Suprapubic skin (tissue), 4 donors: Measurements from ENCODE around the gene TXNIP.

Experiments used
- EP300 ChIP-seq: sonication (generic); formaldehyde crosslinking; IDR thresholded peaks from one replicate; pipeline ENCODE4 v1.6.1; 2017; ENCODE audit warnings: antibody characterized with exemption
- POLR2A ChIP-seq, 2 donors: fragments of 450-650 bp; IDR thresholded peaks; one replicate each; pipeline ENCODE4 v1.6.1; 2017; ENCODE audit warnings: antibody characterized with exemption in 2 of 2, mild to moderate bottlenecking in 2 of 2, moderate library complexity in 2 of 2
- POLR2AphosphoS5 ChIP-seq, 3 donors: sonication (generic); formaldehyde crosslinking; IDR thresholded peaks; one replicate each; pipeline ENCODE4 v1.6.1; 2017; ENCODE audit warnings: antibody characterized with exemption in 3 of 3
- TF ChIP-seq, protein P1 (sequence below), 2 donors: fragments of 200-600 bp in 1 of 2; fragments of 450-650 bp in 1 of 2; sonication (generic) in 1 of 2; IDR thresholded peaks; one replicate each; pipeline ENCODE4 v1.5.1; 2016 to 2019; ENCODE audit warnings: antibody characterized with exemption in 2 of 2, mild to moderate bottlenecking in 1 of 2, moderate library complexity in 1 of 2

DNA sequence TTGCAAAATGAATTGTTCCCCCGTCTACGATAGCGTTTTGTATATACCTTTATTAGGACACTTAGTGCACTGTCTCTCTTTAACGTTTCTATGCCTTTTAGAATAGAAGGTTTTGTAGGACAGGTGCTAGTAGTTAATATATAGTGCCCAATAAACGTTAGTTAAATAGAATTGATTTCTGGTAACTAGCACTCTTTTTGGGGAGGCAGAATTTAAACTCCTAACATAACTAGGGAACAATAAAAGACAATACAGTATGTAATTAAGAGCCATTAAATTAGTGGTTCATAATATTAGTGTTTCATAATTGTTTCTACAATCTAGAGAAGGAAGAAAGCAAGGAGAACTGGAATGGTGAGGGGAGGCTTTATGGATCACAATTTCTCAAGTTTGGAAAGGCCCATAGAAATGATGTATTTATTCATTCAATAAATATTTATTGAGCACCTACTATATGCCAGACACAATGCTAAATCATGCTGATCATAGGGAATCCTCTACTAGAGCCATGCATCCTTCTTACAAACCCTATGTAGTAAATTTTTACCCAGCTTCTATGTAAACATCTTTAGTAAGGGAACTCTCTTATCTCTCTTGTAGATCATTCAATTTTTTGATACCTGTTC, 31.1 kb downstream of the TXNIP start:
- TF ChIP-seq POLR2AphosphoS5 (IDR thresholded peaks at IDR 0.05) (no peak), POLR2A (IDR thresholded peaks at IDR 0.05) (no peak), EP300 (no peak)
- TF ChIP-seq, protein P1, sequence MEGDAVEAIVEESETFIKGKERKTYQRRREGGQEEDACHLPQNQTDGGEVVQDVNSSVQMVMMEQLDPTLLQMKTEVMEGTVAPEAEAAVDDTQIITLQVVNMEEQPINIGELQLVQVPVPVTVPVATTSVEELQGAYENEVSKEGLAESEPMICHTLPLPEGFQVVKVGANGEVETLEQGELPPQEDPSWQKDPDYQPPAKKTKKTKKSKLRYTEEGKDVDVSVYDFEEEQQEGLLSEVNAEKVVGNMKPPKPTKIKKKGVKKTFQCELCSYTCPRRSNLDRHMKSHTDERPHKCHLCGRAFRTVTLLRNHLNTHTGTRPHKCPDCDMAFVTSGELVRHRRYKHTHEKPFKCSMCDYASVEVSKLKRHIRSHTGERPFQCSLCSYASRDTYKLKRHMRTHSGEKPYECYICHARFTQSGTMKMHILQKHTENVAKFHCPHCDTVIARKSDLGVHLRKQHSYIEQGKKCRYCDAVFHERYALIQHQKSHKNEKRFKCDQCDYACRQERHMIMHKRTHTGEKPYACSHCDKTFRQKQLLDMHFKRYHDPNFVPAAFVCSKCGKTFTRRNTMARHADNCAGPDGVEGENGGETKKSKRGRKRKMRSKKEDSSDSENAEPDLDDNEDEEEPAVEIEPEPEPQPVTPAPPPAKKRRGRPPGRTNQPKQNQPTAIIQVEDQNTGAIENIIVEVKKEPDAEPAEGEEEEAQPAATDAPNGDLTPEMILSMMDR (IDR thresholded peaks at IDR 0.05): no peak
